Measurements from ENCODE around the gene THOC7. TPM values are rescaled to one million over a fixed set of nuclear protein-coding genes. Genes with fewer than 3 reads are reported as not detected.
A peak's percentile ranks its signal among the peaks of the same experiment; 100 is the strongest.

THOC7 gene
- total RNA-seq, 1 experiment from 2014 or later = 78.3 TPM

- ChIA-PET CTCF (no interaction called here), POLR2A (no interaction called here)
- no TSS peak for BruUV-seq (replicated peaks)
- H3K27ac Mint-ChIP-seq (ENCODE audit: unreplicated experiment) = no peak overlapping the region
- no peak for DNase-seq
- Histone ChIP-seq H3K4me1 (peaks cover 15% of the 10 kb centered on the region), H3K36me3 (ENCODE audit: control insufficient read depth, insufficient read depth, low read length) (no peaks in the 10 kb centered on the region), H3K9me3 (no peaks in the 10 kb centered on the region), H3K27me3 (replicated peaks; ENCODE audit: control insufficient read depth, insufficient read depth, low read length) (no peaks in the 10 kb centered on the region), H3K4me3 (ENCODE audit: low read depth, low read length) (no peak overlapping the region)
- no peaks in the 10 kb centered on the region for H3K27me3 Mint-ChIP-seq (ENCODE audit: insufficient read depth, unreplicated experiment)
- no peaks in the 10 kb centered on the region for H3K9me3 Mint-ChIP-seq (ENCODE audit: unreplicated experiment)
- peaks cover 9% of the 10 kb centered on the region for H3K4me1 Mint-ChIP-seq (ENCODE audit: low read depth, unreplicated experiment)
- intact Hi-C loops (cut with micrococcal nuclease; ENCODE audit: unreplicated experiment) = no loop called here
- TF ChIP-seq CTCF (IDR thresholded peaks at IDR 0.05; ENCODE audit: insufficient read depth in 1 of 2, low read depth in 1 of 2, low read length in 1 of 2, severe bottlenecking in 1 of 2, unreplicated experiment in 1 of 2) = no peak
- no peaks in the 10 kb centered on the region for H3K36me3 Mint-ChIP-seq (ENCODE audit: insufficient read depth, unreplicated experiment)
- no peak overlapping the region for H3K4me3 Mint-ChIP-seq (ENCODE audit: unreplicated experiment)
Measured at GRCh38 chr3:63851287-63851686, 12.3 kb downstream of the THOC7 start.

GRCh38 chr3:63849175-63849574 lies 14.4 kb downstream of the THOC7 start:
- no peak for DNase-seq
- Mint-ChIP-seq H3K4me3 (ENCODE audit: unreplicated experiment) (no peak overlapping the region), H3K4me1 (ENCODE audit: low read depth, unreplicated experiment) (peaks cover 9% of the 10 kb centered on the region), H3K27me3 (ENCODE audit: insufficient read depth, unreplicated experiment) (no peaks in the 10 kb centered on the region), H3K36me3 (ENCODE audit: insufficient read depth, unreplicated experiment) (no peaks in the 10 kb centered on the region), H3K27ac (ENCODE audit: unreplicated experiment) (no peak overlapping the region), H3K9me3 (ENCODE audit: unreplicated experiment) (no peaks in the 10 kb centered on the region)
- intact Hi-C loops (cut with micrococcal nuclease; ENCODE audit: unreplicated experiment) = no loop called here
- no peaks in the 10 kb centered on the region for H3K27me3 ChIP-seq (replicated peaks; ENCODE audit: control insufficient read depth, insufficient read depth, low read length)
- TF ChIP-seq CTCF (IDR thresholded peaks at IDR 0.05; ENCODE audit: insufficient read depth in 1 of 2, low read depth in 1 of 2, low read length in 1 of 2, severe bottlenecking in 1 of 2, unreplicated experiment in 1 of 2) = no peak
- ChIA-PET CTCF (no interaction called here), POLR2A (no interaction called here)
- H3K36me3 ChIP-seq (ENCODE audit: control insufficient read depth, insufficient read depth, low read length) = no peaks in the 10 kb centered on the region
- H3K9me3 ChIP-seq = no peaks in the 10 kb centered on the region
- no TSS peak for BruUV-seq (replicated peaks)
- no peak overlapping the region for H3K4me3 ChIP-seq (ENCODE audit: low read depth, low read length)
- H3K4me1 ChIP-seq = peaks cover 34% of the 10 kb centered on the region

GRCh38 chr3:63847718-63848450 lies 15.7 kb downstream of the THOC7 start:
- Mint-ChIP-seq H3K4me1 (ENCODE audit: low read depth, unreplicated experiment) (peaks cover 9% of the 10 kb centered on the region), H3K27ac (ENCODE audit: unreplicated experiment) (peak overlapping the region; percentile 65), H3K36me3 (ENCODE audit: insufficient read depth, unreplicated experiment) (no peaks in the 10 kb centered on the region), H3K4me3 (ENCODE audit: unreplicated experiment) (no peak overlapping the region), H3K9me3 (ENCODE audit: unreplicated experiment) (no peaks in the 10 kb centered on the region), H3K27me3 (ENCODE audit: insufficient read depth, unreplicated experiment) (no peaks in the 10 kb centered on the region)
- DNase-seq = peak; percentile 49 to 54
- H3K4me3 ChIP-seq (ENCODE audit: low read depth, low read length) = no peak overlapping the region
- no peak for TF ChIP-seq CTCF (IDR thresholded peaks at IDR 0.05; ENCODE audit: insufficient read depth in 1 of 2, low read depth in 1 of 2, low read length in 1 of 2, severe bottlenecking in 1 of 2, unreplicated experiment in 1 of 2)
- H3K27me3 ChIP-seq (replicated peaks; ENCODE audit: control insufficient read depth, insufficient read depth, low read length) = no peaks in the 10 kb centered on the region
- no peaks in the 10 kb centered on the region for H3K9me3 ChIP-seq
- CTCF ChIA-PET = no interaction called here
- BruUV-seq (replicated peaks) = TSS peak; percentile 2
- H3K4me1 ChIP-seq = peaks cover 35% of the 10 kb centered on the region
- intact Hi-C loops (cut with micrococcal nuclease; ENCODE audit: unreplicated experiment) = no loop called here
- H3K36me3 ChIP-seq (ENCODE audit: control insufficient read depth, insufficient read depth, low read length) = no peaks in the 10 kb centered on the region
- POLR2A ChIA-PET = no interaction called here
